Measurements from ENCODE around the gene EXOC2. TPM values are rescaled to one million over a fixed set of nuclear protein-coding genes. Genes with fewer than 3 reads are reported as not detected.
A peak's percentile ranks its signal among the peaks of the same experiment; 100 is the strongest.

EXOC2 gene
- 19.8 TPM for total RNA-seq

DNA sequence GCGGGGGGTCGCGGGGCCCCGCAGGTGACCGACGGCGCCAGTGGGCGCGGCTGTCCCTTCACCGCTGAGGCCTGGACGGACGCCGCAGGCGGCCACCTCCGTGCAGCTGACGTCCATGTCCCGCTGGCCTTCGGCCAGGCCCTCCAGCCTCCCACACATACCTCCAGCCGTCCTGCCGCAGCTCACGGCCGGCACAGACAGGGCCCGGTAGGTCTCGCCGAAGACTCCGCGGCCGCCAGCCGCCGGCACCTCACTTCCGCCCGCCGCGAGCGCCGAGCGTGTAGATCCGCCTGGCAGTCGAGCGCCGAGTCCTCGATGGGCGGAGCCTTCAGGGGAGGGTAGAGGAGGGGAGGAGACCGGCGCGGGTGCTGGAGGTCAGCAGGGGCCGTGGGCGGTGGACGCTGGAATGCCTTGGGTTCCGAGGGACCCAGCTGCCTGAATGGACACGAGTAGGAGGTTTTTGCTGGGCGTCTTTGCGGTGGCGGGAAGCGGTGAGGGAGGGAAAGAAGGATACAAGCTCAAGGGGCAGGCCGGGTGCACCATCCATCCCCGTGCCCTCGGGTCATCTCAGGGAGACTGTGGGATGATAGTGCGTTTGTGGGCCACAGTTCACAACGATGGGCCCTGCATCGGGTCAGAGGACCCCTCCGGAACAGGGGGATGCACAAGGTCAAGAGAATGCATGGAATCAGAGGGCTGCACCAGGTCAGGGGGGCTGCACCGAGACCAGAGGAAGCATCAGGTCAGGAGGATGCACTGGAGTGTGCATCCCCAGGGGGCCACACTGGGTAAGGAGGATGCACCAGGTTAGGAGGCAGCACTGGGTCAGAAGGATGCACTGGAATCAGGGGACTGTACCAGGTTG is at the start of gene EXOC2:
TSS of gene EXOC2 (minus strand) at position 282 of the 865 bp plus-strand sequence. CDS start 55,321 bp downstream, outside the sequence.
- Histone ChIP-seq H3K27me3 (ENCODE audit: insufficient read depth, low read length) (no peaks in the 10 kb centered on the region), H3K4me1 (ENCODE audit: insufficient read depth, low read length) (peaks cover 19% of the 10 kb centered on the region), H3K4me3 (ENCODE audit: low read length) (peak within 1 kb of the TSS; percentile 73), H3K9me3 (ENCODE audit: low read depth, low read length) (no peaks in the 10 kb centered on the region)

DNA sequence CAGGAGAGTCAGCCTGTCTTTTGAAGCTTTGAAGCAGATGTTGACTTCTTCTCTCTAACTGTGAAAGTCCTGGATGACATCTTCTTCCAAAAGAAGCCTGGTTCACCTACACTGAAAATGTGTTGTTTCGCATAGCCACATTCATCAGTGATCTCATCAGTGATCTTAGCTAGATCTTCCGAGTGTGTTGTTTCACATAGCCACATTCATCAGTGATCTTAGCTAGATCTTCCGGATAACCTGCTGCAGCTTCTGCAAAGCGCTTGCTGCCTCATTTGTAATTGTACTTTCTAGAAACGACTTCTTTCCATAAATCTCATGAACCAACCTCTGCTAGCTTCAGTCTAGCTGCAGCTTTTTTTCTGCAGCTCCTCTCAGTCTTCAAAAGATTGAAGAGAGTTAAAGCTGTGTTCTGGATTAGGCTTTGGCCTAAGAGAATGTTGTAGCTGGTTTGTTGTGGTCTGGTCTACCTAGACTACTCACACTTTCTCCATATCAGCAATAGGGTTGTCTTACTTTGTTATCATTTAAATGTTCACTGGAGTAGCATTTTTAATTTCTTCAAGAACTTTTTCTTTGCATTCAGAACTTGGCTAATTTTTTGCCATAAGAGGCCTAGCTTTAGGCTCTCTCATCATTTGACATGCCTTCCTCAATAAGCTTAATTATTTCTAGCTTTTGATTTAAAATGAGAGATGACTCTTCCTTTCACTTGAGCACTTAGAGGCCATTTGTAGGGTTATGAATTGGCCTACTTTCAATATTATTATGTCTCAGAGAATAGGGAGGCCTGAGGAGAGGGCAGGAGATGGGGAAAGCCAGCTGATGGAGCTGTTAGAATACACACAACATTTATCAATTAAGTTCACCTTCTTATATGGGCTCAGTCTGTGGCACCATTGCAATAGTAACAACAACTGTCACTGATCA is 48.7 kb upstream of the EXOC2 start:
- Histone ChIP-seq H3K4me3 (ENCODE audit: low read length) (no peak overlapping the region), H3K4me1 (ENCODE audit: insufficient read depth, low read length) (no peaks in the 10 kb centered on the region), H3K27me3 (ENCODE audit: insufficient read depth, low read length) (no peaks in the 10 kb centered on the region), H3K9me3 (ENCODE audit: low read depth, low read length) (no peaks in the 10 kb centered on the region)

DNA sequence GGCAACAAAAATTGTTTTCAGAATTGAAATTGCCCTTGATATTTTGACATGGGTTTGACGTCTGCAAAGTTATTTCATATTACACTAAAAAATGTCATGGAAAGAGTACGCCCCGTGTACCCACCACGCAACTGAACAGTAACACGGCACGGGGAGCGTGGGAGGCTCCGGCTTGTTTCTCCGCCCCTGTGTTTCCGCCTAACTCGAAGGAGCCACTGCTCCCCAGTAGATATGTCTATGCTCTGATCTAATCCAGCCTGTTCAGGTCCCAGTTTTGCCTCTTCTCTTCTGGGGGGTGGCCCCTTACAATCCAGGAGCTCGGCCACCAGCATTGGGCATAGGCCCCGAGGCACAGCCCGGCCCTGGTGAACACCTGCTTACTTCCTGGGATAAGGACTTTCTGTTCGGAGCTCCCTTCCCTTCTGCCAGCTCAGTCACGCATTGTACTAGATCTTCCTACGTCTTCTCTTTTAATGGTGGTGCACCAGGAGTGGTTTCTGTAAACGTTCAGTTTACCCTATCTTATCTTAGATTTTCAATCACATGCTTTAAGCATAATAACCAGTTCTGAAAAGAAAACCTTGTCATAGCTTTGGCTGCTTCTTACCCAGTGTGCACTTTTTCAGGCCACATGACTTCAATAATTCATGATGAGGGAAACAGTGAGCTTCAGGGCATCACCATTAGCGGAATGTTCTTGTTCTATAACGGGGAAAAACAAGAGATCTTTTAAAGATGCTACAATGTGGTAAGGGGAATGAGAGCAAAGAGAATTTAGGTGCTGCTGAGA is 43.9 kb upstream of the EXOC2 start:
- Histone ChIP-seq H3K27me3 (ENCODE audit: insufficient read depth, low read length) (no peaks in the 10 kb centered on the region), H3K9me3 (ENCODE audit: low read depth, low read length) (no peaks in the 10 kb centered on the region), H3K4me1 (ENCODE audit: insufficient read depth, low read length) (no peaks in the 10 kb centered on the region), H3K4me3 (ENCODE audit: low read length) (no peak overlapping the region)

- Histone ChIP-seq H3K9me3 (ENCODE audit: low read depth, low read length) (no peaks in the 10 kb centered on the region), H3K4me3 (ENCODE audit: low read length) (no peak overlapping the region), H3K27me3 (ENCODE audit: insufficient read depth, low read length) (peaks cover 5% of the 10 kb centered on the region), H3K4me1 (ENCODE audit: insufficient read depth, low read length) (no peaks in the 10 kb centered on the region)
Observed at GRCh38 chr6:733431-734219, 40.7 kb upstream of the EXOC2 start.

GRCh38 chr6:731924-732323 is 39.0 kb upstream of the EXOC2 start:
- no peak overlapping the region for H3K4me3 ChIP-seq (ENCODE audit: low read length)
- no peaks in the 10 kb centered on the region for H3K9me3 ChIP-seq (ENCODE audit: low read depth, low read length)
- H3K4me1 ChIP-seq (ENCODE audit: insufficient read depth, low read length), result no peaks in the 10 kb centered on the region
- H3K27me3 ChIP-seq (ENCODE audit: insufficient read depth, low read length), result peaks cover 6% of the 10 kb centered on the region

DNA sequence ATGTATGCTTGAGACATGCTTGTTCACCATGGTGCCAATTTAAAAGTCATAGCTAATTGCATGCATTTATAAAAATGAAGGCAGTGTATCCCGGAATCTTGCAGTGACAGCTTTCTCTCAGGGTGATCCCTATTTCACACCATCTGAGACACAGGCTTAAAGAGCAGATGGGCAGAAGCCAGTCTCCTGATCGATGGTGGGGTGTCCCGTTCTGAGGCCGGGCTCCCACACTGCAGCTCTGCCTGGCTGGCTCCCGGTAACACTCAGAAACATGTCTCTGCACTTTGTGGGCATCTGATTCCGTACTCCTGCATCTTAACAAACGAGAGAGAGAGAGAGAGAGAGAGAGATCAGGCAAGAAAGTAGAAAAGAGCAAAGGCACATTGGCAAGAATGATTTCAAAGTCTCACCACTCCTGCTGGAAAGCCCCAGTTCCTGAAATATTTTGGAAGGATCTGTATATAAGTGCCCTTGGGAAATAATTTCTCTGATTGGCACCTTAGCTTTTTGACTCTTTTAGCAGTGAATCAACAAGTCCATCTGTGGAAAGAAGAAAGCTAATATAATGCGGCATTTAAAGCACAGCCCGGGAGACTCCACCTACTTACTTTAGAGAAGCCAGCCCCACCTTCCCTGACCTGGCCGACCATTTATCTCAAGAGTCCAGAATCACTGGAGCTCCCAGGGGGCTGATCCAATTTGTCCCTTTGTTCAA is 36.8 kb upstream of the EXOC2 start:
- no peaks in the 10 kb centered on the region for H3K9me3 ChIP-seq (ENCODE audit: low read depth, low read length)
- H3K4me1 ChIP-seq (ENCODE audit: insufficient read depth, low read length), result no peaks in the 10 kb centered on the region
- H3K4me3 ChIP-seq (ENCODE audit: low read length), result no peak overlapping the region
- H3K27me3 ChIP-seq (ENCODE audit: insufficient read depth, low read length), result peaks cover 6% of the 10 kb centered on the region

DNA sequence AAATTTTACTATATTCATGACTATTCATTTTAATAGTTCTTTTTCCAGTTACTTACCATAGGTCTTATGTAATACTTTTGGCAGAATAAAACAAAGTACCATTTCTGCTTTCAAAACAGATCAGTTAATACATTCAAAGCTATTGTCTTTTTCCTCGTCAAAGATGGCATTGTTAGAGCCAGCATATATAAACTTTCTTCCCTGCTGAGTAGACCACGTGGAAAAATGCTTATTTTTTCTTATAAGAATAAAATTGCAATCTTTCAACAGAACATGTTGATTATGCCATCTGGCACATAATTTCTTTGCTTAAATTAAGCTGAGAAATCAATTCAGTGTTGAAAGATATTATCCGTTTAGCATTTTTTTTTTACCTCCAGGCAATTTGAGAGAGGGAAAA is 34.9 kb upstream of the EXOC2 start:
- H3K4me3 ChIP-seq (ENCODE audit: low read length), result no peak overlapping the region
- no peaks in the 10 kb centered on the region for H3K9me3 ChIP-seq (ENCODE audit: low read depth, low read length)
- peaks cover 12% of the 10 kb centered on the region for H3K27me3 ChIP-seq (ENCODE audit: insufficient read depth, low read length)
- H3K4me1 ChIP-seq (ENCODE audit: insufficient read depth, low read length), result no peaks in the 10 kb centered on the region

DNA sequence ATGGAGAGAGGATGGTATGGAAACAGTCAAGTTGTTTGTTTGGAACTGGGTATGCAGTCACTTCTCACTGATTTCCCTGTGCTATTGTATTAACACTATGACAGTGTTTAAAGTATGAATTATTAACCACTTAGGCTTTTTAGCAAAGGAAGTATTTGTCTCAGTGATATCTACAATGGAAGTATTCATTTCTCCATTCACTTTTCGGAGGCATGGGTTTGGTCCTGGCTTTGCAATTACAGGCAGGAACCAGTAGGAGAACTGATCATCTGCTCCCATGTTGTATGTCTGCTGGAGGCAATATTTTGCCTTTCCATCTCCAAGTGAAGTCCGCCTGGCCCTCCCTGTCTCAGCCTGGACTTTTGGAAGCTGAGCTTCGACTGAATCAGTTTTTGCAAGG is 30.6 kb upstream of the EXOC2 start:
- Histone ChIP-seq H3K4me3 (ENCODE audit: low read length) (no peak overlapping the region), H3K9me3 (ENCODE audit: low read depth, low read length) (no peaks in the 10 kb centered on the region), H3K4me1 (ENCODE audit: insufficient read depth, low read length) (no peaks in the 10 kb centered on the region), H3K27me3 (ENCODE audit: insufficient read depth, low read length) (peaks cover 6% of the 10 kb centered on the region)

- H3K9me3 ChIP-seq (ENCODE audit: low read depth, low read length), result no peaks in the 10 kb centered on the region
Observed at GRCh38 chr6:722608-723007, 29.7 kb upstream of the EXOC2 start.

DNA sequence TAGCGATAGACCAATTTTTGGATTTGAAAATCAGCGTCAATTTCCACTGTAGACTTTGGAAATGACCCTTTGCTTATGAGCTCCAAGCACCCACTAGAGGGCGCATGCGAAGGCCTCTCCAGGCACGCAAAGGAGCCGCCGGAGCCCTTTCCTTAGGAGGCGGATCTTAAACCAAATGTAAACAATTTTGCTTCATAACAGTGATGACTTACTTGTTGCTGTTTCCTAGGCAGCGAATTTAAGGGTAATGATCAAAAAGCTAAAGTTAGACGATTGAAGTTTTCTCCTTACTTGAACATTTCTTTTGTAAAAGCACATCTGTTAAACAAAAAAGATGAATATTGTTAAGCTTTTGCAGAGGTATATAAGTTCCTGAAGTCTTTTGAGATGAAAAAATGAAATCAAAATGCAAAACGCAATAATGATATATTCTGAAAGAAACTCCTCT is 29.2 kb upstream of the EXOC2 start:
- Histone ChIP-seq H3K4me3 (ENCODE audit: low read length) (no peak overlapping the region), H3K27me3 (ENCODE audit: insufficient read depth, low read length) (peaks cover 6% of the 10 kb centered on the region), H3K4me1 (ENCODE audit: insufficient read depth, low read length) (no peaks in the 10 kb centered on the region), H3K9me3 (ENCODE audit: low read depth, low read length) (no peaks in the 10 kb centered on the region)

More at GRCh38 chr6:722608-723007, 29.7 kb upstream of the EXOC2 start:
- Histone ChIP-seq H3K4me1 (ENCODE audit: insufficient read depth, low read length) (no peaks in the 10 kb centered on the region), H3K4me3 (ENCODE audit: low read length) (no peak overlapping the region), H3K27me3 (ENCODE audit: insufficient read depth, low read length) (peaks cover 6% of the 10 kb centered on the region)

- no peaks in the 10 kb centered on the region for H3K4me1 ChIP-seq (ENCODE audit: insufficient read depth, low read length)
- H3K4me3 ChIP-seq (ENCODE audit: low read length), result no peak overlapping the region
- no peaks in the 10 kb centered on the region for H3K9me3 ChIP-seq (ENCODE audit: low read depth, low read length)
- H3K27me3 ChIP-seq (ENCODE audit: insufficient read depth, low read length), result peaks cover 3% of the 10 kb centered on the region
Observed at GRCh38 chr6:718345-718744, 25.4 kb upstream of the EXOC2 start.

DNA sequence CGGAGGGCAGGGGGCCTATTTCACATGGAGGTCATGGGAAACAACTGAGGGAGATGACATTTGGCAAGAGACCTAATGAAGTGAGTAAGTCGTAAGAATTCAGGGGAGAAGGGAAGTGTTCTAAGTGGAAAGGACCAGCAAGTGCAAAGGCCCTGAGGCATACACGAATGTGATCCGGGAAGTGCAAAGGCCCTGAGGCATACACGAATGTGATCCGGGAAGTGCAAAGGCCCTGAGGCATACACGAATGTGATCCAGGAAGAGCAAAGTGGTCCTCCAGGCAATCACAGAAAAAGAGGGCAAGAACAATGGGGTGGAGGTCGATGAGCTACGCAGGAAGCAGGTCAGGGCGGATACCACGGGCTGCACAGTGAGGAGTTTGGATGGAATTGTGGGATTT is 24.2 kb upstream of the EXOC2 start:
- Histone ChIP-seq H3K4me3 (ENCODE audit: low read length) (no peak overlapping the region), H3K4me1 (ENCODE audit: insufficient read depth, low read length) (no peaks in the 10 kb centered on the region), H3K27me3 (ENCODE audit: insufficient read depth, low read length) (no peaks in the 10 kb centered on the region), H3K9me3 (ENCODE audit: low read depth, low read length) (no peaks in the 10 kb centered on the region)

- Histone ChIP-seq H3K27me3 (ENCODE audit: insufficient read depth, low read length) (no peaks in the 10 kb centered on the region), H3K4me1 (ENCODE audit: insufficient read depth, low read length) (peaks cover 7% of the 10 kb centered on the region), H3K4me3 (ENCODE audit: low read length) (no peak overlapping the region), H3K9me3 (ENCODE audit: low read depth, low read length) (no peaks in the 10 kb centered on the region)
Observed at GRCh38 chr6:715709-716491, 23.0 kb upstream of the EXOC2 start.
